ENCODE measurements around the gene TMEM51.

DNA sequence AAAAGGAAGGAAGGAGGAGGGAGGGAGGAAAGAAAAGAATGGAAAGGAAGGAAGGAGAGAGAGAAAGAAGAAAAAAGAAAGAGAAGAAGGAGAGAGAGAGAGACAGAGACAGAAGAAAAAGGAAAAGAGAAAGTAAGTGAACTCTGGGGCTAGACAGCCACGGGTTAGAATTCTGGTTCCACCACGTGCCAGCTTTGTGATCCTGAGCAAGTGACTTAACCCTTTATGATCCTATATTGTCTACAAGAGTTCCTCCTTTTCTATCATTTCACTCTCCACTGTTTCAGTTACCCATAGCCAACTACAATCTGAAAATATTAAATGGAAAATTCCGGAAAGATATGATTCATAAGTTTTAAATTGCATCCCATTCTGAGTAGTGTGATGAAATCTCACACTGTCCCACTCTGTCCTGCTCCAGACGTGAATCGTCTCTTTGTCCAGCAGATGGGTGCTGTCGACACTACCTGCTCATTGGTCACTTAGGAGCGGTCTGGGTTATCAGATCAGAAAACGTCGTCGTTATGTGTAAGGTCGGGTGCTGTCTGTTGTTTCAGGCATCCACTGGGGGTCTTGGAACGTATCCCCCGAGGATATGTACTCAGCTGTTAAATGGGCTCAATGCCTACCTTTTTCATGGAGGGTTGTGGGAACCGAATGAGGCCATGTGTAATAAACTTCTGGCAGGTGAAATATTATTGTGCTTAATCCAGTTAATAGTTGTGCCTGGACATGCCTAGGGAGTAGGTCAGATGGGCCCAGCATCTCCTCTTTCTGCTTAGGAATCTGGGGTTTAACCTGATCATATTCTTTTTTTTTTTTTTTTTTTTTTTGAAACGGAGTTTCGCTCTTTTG is 19.1 kb downstream of the TMEM51 start:
- TF ChIP-seq, protein P1, sequence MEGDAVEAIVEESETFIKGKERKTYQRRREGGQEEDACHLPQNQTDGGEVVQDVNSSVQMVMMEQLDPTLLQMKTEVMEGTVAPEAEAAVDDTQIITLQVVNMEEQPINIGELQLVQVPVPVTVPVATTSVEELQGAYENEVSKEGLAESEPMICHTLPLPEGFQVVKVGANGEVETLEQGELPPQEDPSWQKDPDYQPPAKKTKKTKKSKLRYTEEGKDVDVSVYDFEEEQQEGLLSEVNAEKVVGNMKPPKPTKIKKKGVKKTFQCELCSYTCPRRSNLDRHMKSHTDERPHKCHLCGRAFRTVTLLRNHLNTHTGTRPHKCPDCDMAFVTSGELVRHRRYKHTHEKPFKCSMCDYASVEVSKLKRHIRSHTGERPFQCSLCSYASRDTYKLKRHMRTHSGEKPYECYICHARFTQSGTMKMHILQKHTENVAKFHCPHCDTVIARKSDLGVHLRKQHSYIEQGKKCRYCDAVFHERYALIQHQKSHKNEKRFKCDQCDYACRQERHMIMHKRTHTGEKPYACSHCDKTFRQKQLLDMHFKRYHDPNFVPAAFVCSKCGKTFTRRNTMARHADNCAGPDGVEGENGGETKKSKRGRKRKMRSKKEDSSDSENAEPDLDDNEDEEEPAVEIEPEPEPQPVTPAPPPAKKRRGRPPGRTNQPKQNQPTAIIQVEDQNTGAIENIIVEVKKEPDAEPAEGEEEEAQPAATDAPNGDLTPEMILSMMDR (conservative IDR thresholded peaks at IDR 0.05 in 1 of 2, IDR thresholded peaks at IDR 0.05 in 1 of 2; ENCODE audit: extremely low read depth in 1 of 2, insufficient read depth in 1 of 2, low read depth in 1 of 2, low read length in 2 of 2), result no peak
- no peak for TF ChIP-seq EZH2 (IDR thresholded peaks at IDR 0.05; ENCODE audit: borderline replicate concordance, low read length)

All from mammary epithelial cell (primary cell).